ENCODE data around the gene SIX3.

SIX3 gene

GRCh38 chr2:44983836-44984604 is 42.5 kb downstream of the SIX3 start:
- peak in 1 of 2 experiments; percentile 12 for DNase-seq (ENCODE audit: low read depth in 1 of 2, low spot score in 1 of 2)
- Histone ChIP-seq H3K27me3 (ENCODE audit: insufficient read depth, poor library complexity, severe bottlenecking) (no peaks in the 10 kb centered on the region), H3K27ac (replicated peaks) (no peak overlapping the region), H3K4me3 (replicated peaks; ENCODE audit: insufficient read depth, low read length) (no peak overlapping the region)
- TF ChIP-seq CTCF (IDR thresholded peaks at IDR 0.05; ENCODE audit: insufficient read depth, low read length) (no peak), REST (IDR thresholded peaks at IDR 0.05; ENCODE audit: insufficient replicate concordance, low read depth) (no peak), GABPA (IDR thresholded peaks at IDR 0.05; ENCODE audit: low read depth) (no peak), POLR2AphosphoS5 (IDR thresholded peaks at IDR 0.05; ENCODE audit: low read depth) (no peak), SPI1 (IDR thresholded peaks at IDR 0.05; ENCODE audit: borderline replicate concordance, low read depth) (no peak)

- Histone ChIP-seq H3K27me3 (ENCODE audit: insufficient read depth, poor library complexity, severe bottlenecking) (peaks cover 6% of the 10 kb centered on the region), H3K27ac (replicated peaks) (no peak overlapping the region), H3K4me3 (replicated peaks; ENCODE audit: insufficient read depth, low read length) (no peak overlapping the region)
- DNase-seq (ENCODE audit: low read depth in 1 of 2, low spot score in 1 of 2), result no peak
- TF ChIP-seq CTCF (IDR thresholded peaks at IDR 0.05; ENCODE audit: insufficient read depth, low read length), result no peak
- TF ChIP-seq GABPA (IDR thresholded peaks at IDR 0.05; ENCODE audit: low read depth), result no peak
- TF ChIP-seq POLR2AphosphoS5 (IDR thresholded peaks at IDR 0.05; ENCODE audit: low read depth), result no peak
- no peak for TF ChIP-seq REST (IDR thresholded peaks at IDR 0.05; ENCODE audit: insufficient replicate concordance, low read depth)
- TF ChIP-seq SPI1 (IDR thresholded peaks at IDR 0.05; ENCODE audit: borderline replicate concordance, low read depth), result no peak
Observed at GRCh38 chr2:44989176-44989575, 47.7 kb downstream of the SIX3 start.

- Histone ChIP-seq H3K27ac (replicated peaks) (no peak overlapping the region), H3K4me3 (replicated peaks; ENCODE audit: insufficient read depth, low read length) (no peak overlapping the region), H3K27me3 (ENCODE audit: insufficient read depth, poor library complexity, severe bottlenecking) (peaks cover 12% of the 10 kb centered on the region)
- no peak for DNase-seq (ENCODE audit: low read depth in 1 of 2, low spot score in 1 of 2)
- TF ChIP-seq SPI1 (IDR thresholded peaks at IDR 0.05; ENCODE audit: borderline replicate concordance, low read depth) (no peak), GABPA (IDR thresholded peaks at IDR 0.05; ENCODE audit: low read depth) (no peak), POLR2AphosphoS5 (IDR thresholded peaks at IDR 0.05; ENCODE audit: low read depth) (no peak), CTCF (IDR thresholded peaks at IDR 0.05; ENCODE audit: insufficient read depth, low read length) (no peak)
Observed at GRCh38 chr2:44994377-44994776, 52.9 kb downstream of the SIX3 start.

All from HL-60 (cell line).